Endothelial cell (in vitro differentiated cells): ENCODE measurements around the gene PPP2R2C. TPM values are rescaled to one million over a fixed set of nuclear protein-coding genes. Genes with fewer than 3 reads are reported as not detected.

Source experiments
- DNase-seq: peaks from one replicate; pipeline ENCODE4 v3.0.0; 2021; ENCODE audit warnings: low spot score
- H3K27ac Mint-ChIP-seq: one replicate; pipeline ENCODE4 v1.8.0; 2021; ENCODE audit warnings: mixed read lengths, inconsistent platforms; ENCODE audit not compliant: unreplicated experiment
- H3K27me3 Mint-ChIP-seq: one replicate; pipeline ENCODE4 v1.8.0; 2021; ENCODE audit warnings: mild to moderate bottlenecking, moderate library complexity, mixed read lengths, inconsistent platforms; ENCODE audit not compliant: unreplicated experiment
- H3K36me3 Mint-ChIP-seq: one replicate; pipeline ENCODE4 v1.8.0; 2021; ENCODE audit warnings: mild to moderate bottlenecking, low read depth, mixed read lengths, inconsistent platforms; ENCODE audit not compliant: unreplicated experiment
- H3K4me1 Mint-ChIP-seq: one replicate; pipeline ENCODE4 v1.8.0; 2021; ENCODE audit warnings: mild to moderate bottlenecking, mixed read lengths, inconsistent platforms; ENCODE audit not compliant: unreplicated experiment
- H3K4me3 Mint-ChIP-seq: one replicate; pipeline ENCODE4 v1.8.0; 2021; ENCODE audit warnings: mild to moderate bottlenecking, mixed read lengths, inconsistent platforms; ENCODE audit not compliant: unreplicated experiment
- H3K9me3 Mint-ChIP-seq: one replicate; pipeline ENCODE4 v1.8.0; 2021; ENCODE audit warnings: mixed read lengths, inconsistent platforms; ENCODE audit not compliant: unreplicated experiment
- total RNA-seq: library from RNA; stranded (reverse); fragmentation: NEBNext Ultra II Directional; extraction: Animal tissue kit (Norgen Biotek cat#: 25700); gene quantifications from one replicate; pipeline ENCODE4 v1.2.1, GENCODE V29; 2021; ENCODE audit not compliant: unreplicated experiment
- TF ChIP-seq, protein P1 (sequence below): fragments of 200-600 bp; sonication (generic); IDR thresholded peaks from one replicate; pipeline ENCODE4 v1.5.0; 2021; ENCODE audit warnings: antibody characterized with exemption; ENCODE audit not compliant: unreplicated experiment

Gene PPP2R2C
- total RNA-seq, 1 donor from 2014 or later = 1.7 TPM

GRCh38 chr4:6423575-6423974 is 48.8 kb downstream of the PPP2R2C start:
- TF ChIP-seq, protein P1, sequence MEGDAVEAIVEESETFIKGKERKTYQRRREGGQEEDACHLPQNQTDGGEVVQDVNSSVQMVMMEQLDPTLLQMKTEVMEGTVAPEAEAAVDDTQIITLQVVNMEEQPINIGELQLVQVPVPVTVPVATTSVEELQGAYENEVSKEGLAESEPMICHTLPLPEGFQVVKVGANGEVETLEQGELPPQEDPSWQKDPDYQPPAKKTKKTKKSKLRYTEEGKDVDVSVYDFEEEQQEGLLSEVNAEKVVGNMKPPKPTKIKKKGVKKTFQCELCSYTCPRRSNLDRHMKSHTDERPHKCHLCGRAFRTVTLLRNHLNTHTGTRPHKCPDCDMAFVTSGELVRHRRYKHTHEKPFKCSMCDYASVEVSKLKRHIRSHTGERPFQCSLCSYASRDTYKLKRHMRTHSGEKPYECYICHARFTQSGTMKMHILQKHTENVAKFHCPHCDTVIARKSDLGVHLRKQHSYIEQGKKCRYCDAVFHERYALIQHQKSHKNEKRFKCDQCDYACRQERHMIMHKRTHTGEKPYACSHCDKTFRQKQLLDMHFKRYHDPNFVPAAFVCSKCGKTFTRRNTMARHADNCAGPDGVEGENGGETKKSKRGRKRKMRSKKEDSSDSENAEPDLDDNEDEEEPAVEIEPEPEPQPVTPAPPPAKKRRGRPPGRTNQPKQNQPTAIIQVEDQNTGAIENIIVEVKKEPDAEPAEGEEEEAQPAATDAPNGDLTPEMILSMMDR = no peak
- H3K4me1 Mint-ChIP-seq = no peaks in the 10 kb centered on the region
- no peak overlapping the region for H3K4me3 Mint-ChIP-seq
- peak overlapping the region; percentile 8 for H3K27ac Mint-ChIP-seq
- DNase-seq = no peak
- H3K9me3 Mint-ChIP-seq = no peaks in the 10 kb centered on the region
- H3K27me3 Mint-ChIP-seq = peaks cover 13% of the 10 kb centered on the region
- peaks cover 4% of the 10 kb centered on the region for H3K36me3 Mint-ChIP-seq

DNA sequence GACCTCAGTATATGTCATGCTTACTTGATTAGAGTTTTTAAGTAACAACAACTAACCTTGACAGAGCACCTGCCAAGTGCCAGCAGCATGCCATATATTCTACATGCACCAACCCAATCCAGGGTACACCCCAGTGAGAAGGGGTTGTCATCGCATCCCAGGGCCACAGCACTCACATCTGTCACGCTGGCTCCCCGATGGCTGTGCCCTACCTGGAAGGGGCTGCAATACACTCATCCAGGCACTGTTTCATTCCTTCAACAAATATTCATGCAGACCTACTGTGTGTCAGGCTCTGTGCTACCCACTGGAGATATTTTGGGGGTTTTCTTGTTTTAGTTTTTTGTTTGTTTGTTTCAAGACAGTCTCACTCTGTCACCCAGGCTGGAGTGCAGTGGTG is 49.5 kb downstream of the PPP2R2C start:
- H3K27me3 Mint-ChIP-seq = peaks cover 16% of the 10 kb centered on the region
- no peak overlapping the region for H3K27ac Mint-ChIP-seq

DNA sequence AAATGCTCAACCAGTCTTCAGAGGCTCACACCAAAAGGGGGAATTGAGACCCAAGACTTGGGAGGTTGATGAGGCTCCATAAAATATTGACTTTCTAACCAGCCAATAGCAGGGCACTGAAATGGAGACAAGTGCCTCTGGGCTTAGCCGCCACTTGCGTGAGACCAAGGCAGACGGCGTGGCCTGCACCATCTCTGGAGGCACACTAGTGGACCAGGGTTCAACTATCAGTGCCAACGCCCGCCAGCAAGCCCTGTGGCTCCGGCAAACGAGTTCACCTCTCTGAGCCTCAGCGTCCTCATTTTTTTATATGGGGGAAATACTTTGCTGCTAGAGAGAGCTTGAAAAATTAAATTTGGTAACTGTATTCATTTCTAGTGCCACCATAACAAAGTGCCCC is 50.3 kb downstream of the PPP2R2C start:
- Mint-ChIP-seq H3K4me3 (no peak overlapping the region), H3K27me3 (peaks cover 16% of the 10 kb centered on the region), H3K36me3 (peaks cover 4% of the 10 kb centered on the region), H3K4me1 (no peaks in the 10 kb centered on the region), H3K27ac (no peak overlapping the region), H3K9me3 (no peaks in the 10 kb centered on the region)
- TF ChIP-seq, protein P1 = no peak
- DNase-seq = no peak

More for the DNA sequence above, 49.5 kb downstream of the PPP2R2C start:
- TF ChIP-seq, protein P1 = no peak
- H3K9me3 Mint-ChIP-seq = no peaks in the 10 kb centered on the region
- peaks cover 4% of the 10 kb centered on the region for H3K36me3 Mint-ChIP-seq
- no peak for DNase-seq
- no peaks in the 10 kb centered on the region for H3K4me1 Mint-ChIP-seq
- H3K4me3 Mint-ChIP-seq = no peak overlapping the region

DNA sequence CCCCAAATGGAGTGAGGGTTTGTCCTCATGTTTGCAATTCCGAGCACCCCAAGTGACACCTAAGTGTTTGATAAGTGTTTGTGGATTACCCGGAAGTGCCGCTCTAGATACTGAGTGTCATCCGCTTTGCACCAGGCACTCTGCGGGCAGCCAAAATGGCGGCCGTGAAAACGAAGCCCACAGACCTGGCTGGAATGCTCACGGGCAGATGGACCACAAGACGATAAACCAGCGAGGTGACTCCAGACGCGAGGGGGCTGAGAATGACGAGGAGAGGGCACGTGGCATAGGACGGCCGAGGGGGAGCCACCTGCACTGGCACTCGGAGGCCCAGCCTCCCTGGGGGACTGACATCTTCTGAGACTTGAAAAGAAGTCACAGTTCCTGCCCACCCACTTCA is 51.0 kb downstream of the PPP2R2C start:
- H3K4me1 Mint-ChIP-seq = no peaks in the 10 kb centered on the region
- TF ChIP-seq, protein P1 = no peak

GRCh38 chr4:6420972-6421371 is 51.4 kb downstream of the PPP2R2C start:
- Mint-ChIP-seq H3K27me3 (peaks cover 20% of the 10 kb centered on the region), H3K27ac (no peak overlapping the region), H3K4me1 (no peaks in the 10 kb centered on the region), H3K9me3 (no peaks in the 10 kb centered on the region), H3K4me3 (no peak overlapping the region), H3K36me3 (peaks cover 4% of the 10 kb centered on the region)
- TF ChIP-seq, protein P1 = no peak
- no peak for DNase-seq

More for the DNA sequence above, 51.0 kb downstream of the PPP2R2C start:
- H3K4me3 Mint-ChIP-seq = no peak overlapping the region
- H3K9me3 Mint-ChIP-seq = no peaks in the 10 kb centered on the region
- peaks cover 4% of the 10 kb centered on the region for H3K36me3 Mint-ChIP-seq
- H3K27me3 Mint-ChIP-seq = peaks cover 16% of the 10 kb centered on the region
- no peak for DNase-seq
- H3K27ac Mint-ChIP-seq = no peak overlapping the region
